GM12878 (cell line): ENCODE results near the gene VASP. TPM values are rescaled to one million over a fixed set of nuclear protein-coding genes. Genes with fewer than 3 reads are reported as not detected.

Experiments used
- ATAC-seq: fragments of 200-7000 bp; cut with Tn5 transposase; 3 replicates; pipeline ENCODE4 v1.9.1; 2020; ENCODE audit warnings: mild to moderate bottlenecking, moderate library complexity
- BruUV-seq: library from RNA; stranded (reverse); fragments of 400-500 nt; replicated peaks from 2 replicates; lab custom pipeline; 2021; lab: Mats Ljungman, UMichigan
- CTCF ChIA-PET: fragments of 300-600 bp; sonication (Branson Sonifier 250); formaldehyde crosslinking; extraction: SDS; loops from one replicate; lab custom pipeline; 2021; ENCODE audit warnings: inconsistent platforms; lab: Yijun Ruan, JAX
- POLR2A ChIA-PET: fragments of 350-600 bp; formaldehyde crosslinking; extraction: SDS; loops from one replicate; lab custom pipeline; 2021; ENCODE audit warnings: inconsistent platforms; lab: Charles Lee
- RAD21 ChIA-PET: fragments of 300-600 bp; sonication (Branson Sonifier 250); formaldehyde crosslinking; loops from one replicate; lab custom pipeline; 2023; ENCODE audit warnings: antibody characterized with exemption; ENCODE audit not compliant: unreplicated experiment; lab: Charles Lee
- SMC1A ChIA-PET: fragments of 300-600 bp; sonication (Branson Sonifier 250); formaldehyde crosslinking; loops from one replicate; lab custom pipeline; 2023; ENCODE audit not compliant: unreplicated experiment, uncharacterized antibody; lab: Charles Lee
- DNase-seq: peaks from one replicate; pipeline ENCODE4 v3.0.0-alpha.2; 2011; ENCODE audit warnings: low read depth, low spot score
- FAIRE-seq: peaks from 3 replicates; lab custom pipeline; 2011; peaks lifted over from hg19 to GRCh38; lab: Jason Lieb, UNC
- H2AFZ ChIP-seq: 2 replicates; pipeline ENCODE4 v1.6.0; 2011; ENCODE audit warnings: low read depth, low read length, control low read depth; ENCODE audit not compliant: control insufficient read depth
- H3K27ac ChIP-seq: 2 replicates; pipeline ENCODE4 v1.5.1; 2011; ENCODE audit warnings: control low read depth; ENCODE audit not compliant: control insufficient read depth, insufficient read depth
- H3K27me3 ChIP-seq, 2 experiments: replicated peaks in 1 of 2; 2 replicates each; pipeline versions ENCODE4 v1.6.0 to v1.6.1; 2011; ENCODE audit warnings: low read length in 1 of 2; ENCODE audit not compliant: control insufficient read depth in 2 of 2, insufficient read depth in 2 of 2
- H3K36me3 ChIP-seq, 2 experiments: 2 replicates each; pipeline ENCODE4 v1.5.1; 2011; ENCODE audit warnings: low read length in 1 of 2; ENCODE audit not compliant: control insufficient read depth in 2 of 2, insufficient read depth in 2 of 2
- H3K4me1 ChIP-seq: 2 replicates; pipeline ENCODE4 v1.6.1; 2011; ENCODE audit warnings: mild to moderate bottlenecking, low read length, moderate library complexity, mixed read lengths; ENCODE audit not compliant: control insufficient read depth, insufficient read depth
- H3K4me2 ChIP-seq: 2 replicates; pipeline ENCODE4 v1.6.0; 2011; ENCODE audit warnings: control low read depth; ENCODE audit not compliant: control insufficient read depth, insufficient read depth
- H3K4me3 ChIP-seq: fragments of 200-600 bp; sonication (generic); 2 replicates; pipeline ENCODE4 v1.5.1; 2016
- H3K79me2 ChIP-seq: 2 replicates; pipeline ENCODE4 v1.6.0; 2011; ENCODE audit warnings: low read length; ENCODE audit not compliant: control insufficient read depth, insufficient read depth
- H3K9ac ChIP-seq: 2 replicates; pipeline ENCODE4 v1.8.0; 2011; ENCODE audit warnings: low read length, control low read depth, mixed read lengths; ENCODE audit not compliant: control insufficient read depth, insufficient read depth
- H3K9me3 ChIP-seq: replicated peaks from 3 replicates; pipeline ENCODE4 v1.5.1; 2011; ENCODE audit warnings: mild to moderate bottlenecking, low read length; ENCODE audit not compliant: control insufficient read depth, insufficient read depth
- H4K20me1 ChIP-seq: 2 replicates; pipeline ENCODE4 v1.6.0; 2011; ENCODE audit not compliant: control insufficient read depth, insufficient read depth
- ELK1 ChIP-seq: IDR thresholded peaks from 2 replicates; pipeline ENCODE4 v1.6.1; 2012; ENCODE audit warnings: low read depth, low read length, improper control_type of control experiment
- LARP7 ChIP-seq: fragments of 450-650 bp; IDR thresholded peaks from 2 replicates; pipeline ENCODE4 v1.6.1; 2017; ENCODE audit warnings: mild to moderate bottlenecking
- MYB ChIP-seq: fragments of 150-350 bp; IDR thresholded peaks from 2 replicates; pipeline ENCODE4 v1.6.1; 2014; ENCODE audit warnings: mild to moderate bottlenecking, low read depth, low read length, borderline replicate concordance
- POU2F2 ChIP-seq: IDR thresholded peaks from 3 replicates; pipeline ENCODE4 v1.6.1; 2011; ENCODE audit warnings: low read depth, mild to moderate bottlenecking, low read length, borderline replicate concordance
- SUZ12 ChIP-seq: fragments of 200-600 bp; sonication (generic); IDR thresholded peaks from one replicate; pipeline ENCODE4 v1.6.1; 2018; ENCODE audit warnings: antibody characterized with exemption, mild to moderate bottlenecking; ENCODE audit not compliant: unreplicated experiment
- ZBTB40 ChIP-seq: fragments of 450-650 bp; IDR thresholded peaks from 2 replicates; pipeline ENCODE4 v1.6.1; 2016; ENCODE audit warnings: mild to moderate bottlenecking, moderate library complexity, borderline replicate concordance
- ZNF384 ChIP-seq: IDR thresholded peaks from 2 replicates; pipeline ENCODE4 v1.6.1; 2012; ENCODE audit warnings: low read depth, mild to moderate bottlenecking, low read length, improper control_type of control experiment, borderline replicate concordance
- WGBS: methylation state at CpG from one replicate; pipeline ENCODE4 v1.1.6; 2016; ENCODE audit warnings: low lambda C conversion rate; ENCODE audit not compliant: insufficient replicate concordance, insufficient coverage; ENCODE audit errors: missing lambda C conversion rate; 5-methylcytosine and 5-hydroxymethylcytosine counted together
- in situ Hi-C: fragments of 300-500 bp; cut with MboI; formaldehyde crosslinking; loops from 9 replicates; pipeline ENCODE4 v1.14.3; 2018; ENCODE audit warnings: mixed read lengths
- intact Hi-C: fragments of 100-400 bp; cut with micrococcal nuclease; formaldehyde crosslinking; loops from one replicate; pipeline ENCODE4 v1.14.2; 2022; ENCODE audit not compliant: unreplicated experiment
- polyA plus RNA-seq, 11 experiments: library from polyadenylated mRNA; depleted of rRNA in 4 of 11; unstranded in 6 of 11; stranded (reverse) in 5 of 11; fragments of >200 nt; fragmentation: Nextera tagmentation in 4 of 11; fragmentation: Illumina TruSeq in 1 of 11; extraction: Ambion mirVana in 4 of 11; extraction: Trizol in 1 of 11; gene quantifications; 1 replicate in 1 of 11; 2 replicates in 10 of 11; pipeline versions ENCODE4 v1.2.1 to v1.2.3, GENCODE V29; 2011 to 2016; ENCODE audit warnings: inconsistent platforms in 2 of 11, missing spikeins in 2 of 11, low read depth in 1 of 11
- total RNA-seq, 4 experiments: library from RNA; depleted of rRNA in 3 of 4; stranded (reverse); fragments of >200 nt in 3 of 4; fragmentation: Illumina TruSeq in 1 of 4; extraction: Trizol in 1 of 4; gene quantifications; 2 replicates each; pipeline versions ENCODE4 v1.2.1 to v1.2.3, GENCODE V29; 2013 to 2021

VASP gene
- total and polyA plus RNA-seq, 10 of the 15 experiments (the other 5 are each of a cell fraction or from before 2014, with no cell fraction given), result 19.5 to 298 (median 84.8) TPM

DNA sequence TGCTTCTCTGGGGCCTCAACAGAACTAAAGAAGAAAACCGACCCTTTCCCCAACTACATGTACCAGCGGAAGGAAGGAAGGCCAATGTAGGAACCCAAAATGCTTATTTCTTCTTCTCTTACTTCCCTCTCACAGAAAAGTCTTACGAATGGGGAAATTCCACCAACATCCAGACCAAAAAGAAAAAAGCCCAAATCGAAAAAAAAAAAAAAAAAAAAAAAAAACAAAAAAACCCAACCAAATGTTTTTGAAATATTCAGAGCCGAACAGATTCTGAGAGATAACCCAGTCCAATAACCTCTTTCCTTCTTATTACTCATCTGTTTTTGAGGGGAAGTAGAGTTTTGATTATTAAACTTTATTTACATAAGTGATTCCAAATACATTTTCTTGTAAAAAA is 5.2 kb upstream of the VASP start:
- intact Hi-C loops, result no loop called here
- H3K27ac ChIP-seq, result peak overlapping the region; percentile 24; the same call in 1 of the 2 replicates
- 27% methylated on average over 3 of the region's 5 CpGs for WGBS

More for the DNA sequence above, 5.2 kb upstream of the VASP start:
- DNase-seq (no peak), FAIRE-seq (no peak), ATAC-seq (no peak)
- Histone ChIP-seq H3K4me1 (peaks cover 36% of the 10 kb centered on the region), H4K20me1 (no peaks in the 10 kb centered on the region), H2AFZ (no peak overlapping the region), H3K27me3 (no peaks in the 10 kb centered on the region), H3K79me2 (peaks cover 7% of the 10 kb centered on the region), H3K4me2 (peak overlapping the region; percentile 38), H3K36me3 (no peaks in the 10 kb centered on the region), H3K4me3 (no peak overlapping the region), H3K9ac (no peak overlapping the region; the same call in 1 of the 2 replicates), H3K9me3 (no peaks in the 10 kb centered on the region; the same call in 2 of the 3 replicates)
- ChIA-PET SMC1A (no interaction called here), RAD21 (no interaction called here), POLR2A (interaction anchor here (1.6 kb wide), 1 partner anchor 16 kb away, joined by 3 read pairs; no protein-coding TSS in a partner anchor), CTCF (no interaction called here)
- BruUV-seq, result no TSS peak
- in situ Hi-C loops, result no loop called here
- TF ChIP-seq ZBTB40 (0 out of 2 replicates have a peak, but pooled peaks have one; percentile 37), ZNF384 (peak; percentile 32; the same call in 1 of the 2 replicates), POU2F2 (no peak), LARP7 (no peak), ELK1 (no peak), SUZ12 (no peak), MYB (no peak)
